LNCAP (cell line): ENCODE results near the gene GLIS1.

ENCODE experiments used
- CTCF ChIP-seq: fragments of 450-650 bp; IDR thresholded peaks from 2 replicates; pipeline ENCODE4 v1.5.1; 2017; ENCODE audit warnings: mild to moderate bottlenecking

The GLIS1 gene

GRCh38 chr1:53510215-53510614 lies 228.7 kb downstream of the GLIS1 start:
- TF ChIP-seq CTCF: no peak

GRCh38 chr1:53509775-53510174 lies 229.2 kb downstream of the GLIS1 start:
- no peak for TF ChIP-seq CTCF

- TF ChIP-seq CTCF: no peak
Observed at GRCh38 chr1:53508991-53509666, 229.8 kb downstream of the GLIS1 start.

- no peak for TF ChIP-seq CTCF
Observed at GRCh38 chr1:53508056-53508990, 230.6 kb downstream of the GLIS1 start.

GRCh38 chr1:53507116-53507820 lies 231.7 kb downstream of the GLIS1 start:
- TF ChIP-seq CTCF: no peak

- TF ChIP-seq CTCF: no peak
Observed at GRCh38 chr1:53506355-53507050, 232.5 kb downstream of the GLIS1 start.

GRCh38 chr1:53505891-53506290 lies 233.1 kb downstream of the GLIS1 start:
- no peak for TF ChIP-seq CTCF
